Activated T-helper 9 cell treated with anti-CD3 and anti-CD28 coated beads, Interleukin-2, amount 50 U/mL, for 16 hours (primary cell): ENCODE measurements around the gene LRFN2.

Experiments
- DNase-seq: peaks from one replicate; pipeline ENCODE4 v3.0.0-alpha.2; 2020; ENCODE audit warnings: low read depth

LRFN2 gene

DNA sequence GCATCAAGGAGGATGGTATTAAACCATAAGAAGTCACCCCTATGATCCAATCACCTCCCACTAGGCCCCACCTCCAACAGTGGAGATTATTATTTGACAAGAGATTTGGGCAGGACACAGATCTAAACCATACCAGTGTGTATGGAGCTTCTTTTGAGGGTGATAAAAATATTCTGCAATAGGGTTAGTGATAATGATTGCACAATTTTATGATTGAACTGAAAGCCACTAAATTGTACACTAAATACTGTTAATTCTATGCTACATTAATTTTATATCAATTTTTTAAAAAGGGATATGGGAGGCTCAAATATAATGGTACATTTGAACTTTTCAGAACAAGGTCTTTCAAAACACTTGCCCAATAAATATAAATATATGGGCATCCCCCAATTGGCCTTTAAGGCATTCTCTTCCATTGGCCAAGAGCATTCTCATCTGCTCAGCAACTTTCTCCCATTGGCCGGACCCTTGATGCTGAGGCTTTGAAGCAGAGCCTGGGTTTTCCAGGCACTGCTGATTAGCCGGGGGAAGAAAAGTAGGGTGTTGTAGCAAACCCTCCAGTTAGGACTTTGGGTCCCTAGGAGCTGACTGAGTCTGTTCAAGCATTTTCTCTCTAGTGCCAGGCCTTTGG lies 209.9 kb downstream of the LRFN2 start:
- no peak for DNase-seq

DNA sequence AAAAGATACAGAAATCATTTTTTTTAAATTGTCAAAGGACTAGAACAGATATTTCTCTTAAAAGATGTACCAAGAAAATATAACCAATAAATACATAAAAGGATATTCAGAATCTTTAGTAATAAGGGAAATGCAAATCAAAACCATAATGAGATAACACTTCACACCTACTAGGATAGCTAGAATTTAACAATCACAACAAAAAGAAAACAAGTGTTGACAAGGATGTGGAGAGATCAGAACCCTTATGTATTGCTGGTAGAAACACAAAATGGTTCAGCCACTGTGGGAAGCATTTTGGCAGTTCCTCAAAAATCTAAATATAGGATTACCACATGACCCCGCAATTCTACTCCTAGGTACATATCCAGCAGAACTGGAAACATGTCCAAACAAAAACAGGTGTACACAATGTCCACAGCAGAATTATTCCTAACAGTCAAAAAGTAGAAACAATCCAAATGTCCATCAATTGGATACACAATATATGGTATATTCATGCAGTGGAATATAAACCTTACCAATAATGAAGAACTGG lies 211.0 kb downstream of the LRFN2 start:
- no peak for DNase-seq

DNA sequence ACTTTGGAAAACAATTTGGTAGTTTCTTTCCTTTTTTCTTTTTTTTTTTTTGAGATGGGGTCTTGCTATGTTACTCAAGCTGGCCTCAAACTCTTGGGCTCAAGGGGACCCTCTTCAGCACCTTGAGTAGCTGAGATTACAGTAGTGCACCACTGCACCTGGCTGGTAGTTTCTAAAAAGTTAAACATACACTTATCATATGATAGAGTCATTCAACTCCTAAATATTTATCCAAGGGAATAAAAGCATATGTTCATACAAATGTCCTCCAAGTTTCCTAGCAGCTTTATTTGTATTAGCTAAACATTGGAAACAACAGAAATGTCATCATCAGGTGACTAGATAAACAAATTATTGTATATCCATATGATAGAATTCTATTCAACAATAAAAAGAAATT lies 213.9 kb downstream of the LRFN2 start:
- no peak for DNase-seq

DNA sequence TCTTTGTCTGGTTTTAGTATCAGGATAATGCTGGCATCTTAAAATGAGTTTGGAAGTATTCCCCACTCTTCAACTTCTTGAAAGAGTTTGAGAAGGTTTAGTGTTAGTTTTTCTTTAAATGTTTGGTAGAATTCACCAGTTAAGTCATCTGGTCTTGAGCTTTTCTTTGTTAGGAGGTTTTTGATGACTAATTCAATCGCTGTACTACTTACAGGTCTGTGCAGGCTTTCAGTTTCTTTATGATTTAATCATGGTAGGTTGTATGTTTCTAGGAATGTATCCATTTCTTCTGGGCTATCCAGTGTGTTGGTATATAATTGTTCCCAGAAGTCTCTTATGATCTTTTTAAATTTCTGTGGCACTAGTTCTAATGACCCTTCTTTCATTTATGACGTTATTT lies 215.5 kb downstream of the LRFN2 start:
- DNase-seq, result no peak

DNA sequence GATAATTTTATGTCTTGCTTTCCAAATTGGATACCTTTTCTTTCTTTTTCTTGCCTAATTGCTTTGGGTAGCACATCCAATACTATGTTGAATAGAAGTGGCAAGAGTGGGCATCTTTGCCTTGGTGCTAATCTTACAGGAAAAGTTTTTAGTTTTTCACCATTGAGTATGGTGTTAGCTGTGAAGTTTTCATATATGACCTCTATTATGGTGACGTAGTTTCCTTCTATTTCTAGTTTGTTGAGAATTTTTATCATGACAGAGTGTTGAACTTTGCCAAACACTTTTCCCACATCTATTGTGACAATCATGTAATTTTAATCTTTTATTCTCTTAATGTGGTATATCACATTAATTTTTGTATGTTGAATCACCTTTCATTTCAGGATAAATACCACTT lies 216.1 kb downstream of the LRFN2 start:
- no peak for DNase-seq

DNA sequence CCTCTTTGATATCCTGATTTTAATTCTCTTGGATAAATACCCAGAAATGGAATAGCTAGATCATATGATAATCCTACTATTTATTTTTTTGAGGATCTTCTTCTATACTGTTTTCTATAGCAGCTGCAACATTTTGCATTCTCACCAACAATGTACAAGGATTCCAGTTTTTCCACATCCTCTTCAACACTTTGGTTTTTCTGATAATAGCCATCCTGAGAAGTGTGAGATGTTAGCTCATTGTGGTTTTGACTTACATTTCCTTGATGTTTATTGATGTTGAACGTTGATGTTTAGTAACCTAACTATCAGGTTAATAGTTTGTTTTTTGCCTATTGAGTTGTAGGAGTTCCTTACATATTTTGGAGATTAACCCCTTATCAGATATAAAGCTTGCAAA lies 217.3 kb downstream of the LRFN2 start:
- DNase-seq, result no peak

DNA sequence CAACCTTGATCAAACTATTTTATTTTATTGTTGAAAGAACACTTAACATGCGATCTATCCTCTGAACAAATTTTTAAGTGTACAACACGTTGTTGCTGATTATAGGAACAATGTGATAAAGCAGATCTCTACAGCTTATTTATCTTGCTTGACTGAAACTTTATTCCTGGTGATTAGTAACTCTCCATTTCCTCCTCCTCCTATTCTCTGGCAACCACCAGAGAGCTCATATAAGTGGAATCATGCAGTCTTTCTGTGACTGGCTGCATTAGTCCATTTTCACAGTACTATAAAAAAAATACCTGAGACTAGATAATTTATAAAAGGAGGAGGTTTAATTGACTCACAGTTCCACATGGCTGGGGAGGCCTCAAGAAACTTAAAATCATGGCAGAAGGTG lies 218.1 kb downstream of the LRFN2 start:
- DNase-seq, result no peak

DNA sequence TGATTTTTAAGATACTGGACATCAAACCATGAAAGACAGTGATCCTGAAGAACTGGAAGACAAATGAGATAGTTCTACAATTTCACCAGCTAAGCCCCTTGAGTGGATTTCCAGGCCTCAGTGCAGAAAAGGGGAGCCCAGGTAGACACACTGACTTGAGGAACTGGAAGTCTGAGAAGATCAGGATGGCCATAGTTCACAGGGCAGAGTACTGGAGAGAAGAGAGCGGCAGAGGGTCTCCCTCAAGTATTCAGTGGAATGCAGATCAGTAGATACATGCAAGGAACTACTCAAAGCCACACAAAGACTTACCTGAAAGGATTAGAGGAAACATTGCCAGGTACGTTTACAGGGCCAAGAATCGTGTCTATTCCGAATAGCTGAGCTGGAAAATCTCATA lies 224.3 kb downstream of the LRFN2 start:
- DNase-seq, result no peak

DNA sequence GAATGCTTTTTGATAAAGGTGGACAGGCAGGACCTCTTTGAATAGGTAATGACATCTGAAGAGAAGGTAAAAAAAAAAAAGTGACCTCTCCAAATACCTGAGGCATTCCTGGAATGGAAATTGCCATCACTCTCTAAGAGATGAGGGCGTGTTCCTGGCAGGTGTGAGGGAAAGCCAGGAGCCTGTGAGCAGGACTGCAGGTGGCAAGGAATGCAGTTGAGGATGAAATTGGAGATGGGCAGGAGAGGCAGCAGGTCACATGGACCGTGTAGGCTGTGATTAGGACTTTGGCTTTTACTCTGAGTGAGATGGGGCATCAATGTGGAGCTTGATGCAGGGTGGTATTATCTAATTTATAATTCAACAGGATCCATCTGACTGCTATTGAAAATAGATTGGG lies 227.4 kb downstream of the LRFN2 start:
- no peak for DNase-seq

DNA sequence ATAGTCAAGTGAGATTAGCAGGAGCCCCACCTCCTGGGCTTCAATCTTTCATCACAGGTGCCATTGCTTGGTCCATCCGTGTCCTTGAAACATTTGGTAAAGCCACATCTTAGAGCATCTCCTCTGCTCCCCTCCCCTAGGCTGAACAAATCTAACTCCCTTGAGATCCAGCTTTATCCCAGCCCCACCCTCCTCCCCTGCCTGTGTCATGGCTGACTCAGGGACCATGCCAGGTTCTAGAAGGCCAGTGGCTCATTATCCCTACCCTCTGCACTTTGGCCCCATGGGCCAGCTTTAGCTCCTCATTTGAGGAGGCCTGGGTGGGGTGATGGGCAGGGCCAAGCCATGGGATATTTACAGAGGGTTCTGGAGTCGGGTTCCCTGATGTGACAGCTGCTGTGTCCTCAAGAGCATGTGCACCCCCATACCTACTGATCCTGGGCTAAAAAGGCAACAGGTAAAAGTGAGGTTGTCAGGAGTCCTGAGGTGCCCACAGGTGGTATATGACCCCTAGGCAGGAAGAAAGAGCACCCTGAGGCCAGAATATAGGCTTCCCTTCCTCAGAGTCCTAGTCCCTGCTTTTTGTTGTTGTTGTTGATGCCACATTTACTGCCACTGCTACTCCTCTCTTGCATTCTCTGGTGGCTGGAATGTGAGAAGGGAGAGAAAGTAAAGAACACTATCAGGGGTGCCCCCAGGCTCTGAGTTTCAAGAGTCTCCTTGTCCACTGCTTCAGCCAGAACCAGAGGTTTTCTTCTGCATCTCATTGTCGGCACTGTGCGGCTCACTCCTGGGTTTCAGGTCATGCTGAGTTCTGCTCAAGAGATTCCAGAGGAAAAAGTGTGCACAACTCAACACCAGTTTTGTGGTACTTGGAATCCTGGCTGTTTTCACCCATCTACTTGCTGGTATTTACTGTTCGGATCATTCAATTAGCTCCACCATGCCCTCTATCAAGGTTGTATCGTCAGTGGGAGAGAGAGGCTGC lies 228.4 kb downstream of the LRFN2 start:
- DNase-seq, result no peak

DNA sequence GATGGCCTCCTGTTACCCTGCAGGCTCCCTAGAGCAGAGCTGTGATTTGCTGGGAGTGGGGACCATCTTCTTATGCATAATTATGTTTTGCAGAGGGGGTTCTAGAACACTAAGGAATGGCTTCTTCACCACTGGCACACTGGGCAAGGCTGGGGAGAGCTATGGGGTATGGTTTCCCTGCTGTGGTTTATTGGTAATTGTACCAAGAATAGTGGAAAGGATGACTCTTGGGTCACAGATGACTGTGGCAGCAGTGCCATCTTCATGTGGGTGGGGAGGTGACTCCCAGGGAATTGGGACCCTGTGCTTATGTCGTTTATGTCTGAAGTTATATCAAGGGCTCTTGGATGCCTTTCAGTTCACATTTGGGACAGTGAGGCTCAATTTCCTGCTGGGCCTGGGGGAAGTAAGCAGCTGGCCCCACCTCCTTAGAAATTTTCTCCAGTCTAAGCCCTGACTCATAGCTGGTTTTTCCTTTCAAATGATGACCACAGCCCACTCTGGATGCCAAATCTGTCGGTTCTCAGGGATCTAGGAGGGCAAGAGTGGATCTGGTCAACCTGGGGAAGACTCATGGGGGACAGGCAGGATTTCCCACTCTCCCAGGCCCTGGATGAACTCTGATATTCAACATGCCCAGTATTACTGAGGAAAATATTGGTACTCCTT lies 230.8 kb downstream of the LRFN2 start:
- no peak for DNase-seq

DNA sequence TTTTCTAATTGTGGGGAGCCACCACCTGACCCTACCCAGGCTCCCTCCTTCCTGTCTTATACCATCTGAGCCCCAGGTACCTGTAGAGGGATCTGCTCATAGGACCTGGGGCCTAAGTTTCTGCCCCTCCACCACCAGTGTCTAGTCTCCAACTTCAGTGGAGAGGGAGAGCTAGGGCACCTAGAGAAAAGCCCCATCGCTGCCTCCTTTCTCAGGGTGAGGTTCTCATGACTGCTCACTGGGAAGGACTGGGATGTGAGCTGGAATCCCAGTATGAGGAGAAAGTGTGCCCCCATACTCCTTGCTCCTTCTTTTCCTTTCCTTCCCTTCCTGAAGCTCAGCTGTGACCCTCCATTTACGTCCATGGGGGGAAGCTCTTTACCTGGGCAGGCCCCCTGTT lies 231.6 kb downstream of the LRFN2 start:
- DNase-seq, result no peak

DNA sequence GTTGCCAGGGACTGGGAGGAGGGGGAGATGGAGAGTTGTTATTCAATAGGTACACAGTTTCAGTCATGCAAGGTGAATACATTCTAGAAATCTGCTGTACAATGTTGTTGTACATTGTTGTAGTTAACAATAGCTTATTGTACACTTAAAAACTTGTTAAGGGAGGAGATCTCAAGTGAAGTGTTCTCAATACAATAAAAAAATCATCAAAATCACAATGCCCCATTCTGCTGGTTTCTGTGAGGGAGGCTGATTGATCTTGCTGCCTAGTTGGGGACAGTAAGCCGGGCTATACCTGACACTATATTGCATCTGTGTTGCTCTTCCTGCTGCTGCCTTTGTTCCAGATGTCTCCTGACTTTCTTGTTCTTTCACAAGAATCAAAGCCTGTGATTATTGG lies 232.1 kb downstream of the LRFN2 start:
- no peak for DNase-seq

DNA sequence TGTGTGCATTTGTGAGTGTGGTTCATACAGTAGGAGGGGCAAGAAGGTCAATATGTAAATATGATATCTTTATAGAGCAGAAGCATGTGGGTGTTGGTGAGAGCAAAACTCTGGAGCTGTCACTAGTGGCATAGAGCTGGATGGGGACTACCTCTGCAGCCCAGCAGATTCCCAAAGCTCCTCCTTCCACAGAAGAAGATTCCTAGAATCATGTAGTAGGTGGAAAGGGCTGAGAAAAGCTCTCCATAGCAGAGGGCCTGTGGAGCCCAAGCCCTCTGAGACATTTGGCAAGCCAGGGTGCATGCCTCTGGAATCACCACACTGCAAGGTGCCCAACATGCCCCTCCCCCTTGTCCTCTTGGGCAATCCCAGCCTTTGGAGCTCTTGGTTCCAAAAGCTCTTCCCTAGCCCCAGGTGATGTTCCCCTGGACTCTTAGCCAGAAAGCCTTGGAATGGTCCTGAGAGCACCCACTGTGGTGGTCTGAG lies 233.2 kb downstream of the LRFN2 start:
- no peak for DNase-seq

DNA sequence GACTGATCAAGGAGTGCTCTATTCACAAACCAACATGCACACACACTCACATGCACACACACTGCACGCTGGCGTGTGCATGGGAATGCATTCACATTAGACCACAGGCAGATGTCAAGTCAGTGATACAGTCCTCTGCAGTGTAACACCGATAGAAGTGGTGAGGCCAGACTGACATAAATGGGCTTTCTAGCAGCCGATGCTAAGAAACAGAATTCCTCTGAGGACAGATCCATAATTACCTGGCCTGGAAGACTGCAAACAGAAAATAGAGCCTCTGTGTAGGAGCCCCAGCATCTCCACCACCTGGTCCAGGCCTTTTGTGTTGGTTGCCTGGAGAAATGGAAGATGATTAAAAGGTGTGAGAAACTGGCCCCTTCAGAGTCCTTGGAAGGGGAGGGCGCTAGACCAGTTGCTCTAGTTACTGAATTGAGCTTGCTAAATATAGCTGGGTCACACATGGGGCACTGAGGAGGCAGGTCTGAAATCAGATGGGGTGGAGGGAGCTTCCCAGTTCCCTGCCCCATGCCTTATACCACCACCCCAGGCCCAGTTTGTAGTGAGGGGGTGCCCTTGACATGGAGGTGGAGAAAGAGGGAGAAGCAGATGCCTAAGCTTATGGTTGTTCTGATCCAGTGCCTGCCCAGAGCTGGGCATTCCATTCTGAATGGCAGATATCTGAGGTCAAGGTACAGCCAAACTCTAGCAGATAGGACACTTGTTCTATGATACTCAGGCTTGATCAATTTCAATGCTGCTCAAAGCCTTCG lies 233.8 kb downstream of the LRFN2 start:
- no peak for DNase-seq

DNA sequence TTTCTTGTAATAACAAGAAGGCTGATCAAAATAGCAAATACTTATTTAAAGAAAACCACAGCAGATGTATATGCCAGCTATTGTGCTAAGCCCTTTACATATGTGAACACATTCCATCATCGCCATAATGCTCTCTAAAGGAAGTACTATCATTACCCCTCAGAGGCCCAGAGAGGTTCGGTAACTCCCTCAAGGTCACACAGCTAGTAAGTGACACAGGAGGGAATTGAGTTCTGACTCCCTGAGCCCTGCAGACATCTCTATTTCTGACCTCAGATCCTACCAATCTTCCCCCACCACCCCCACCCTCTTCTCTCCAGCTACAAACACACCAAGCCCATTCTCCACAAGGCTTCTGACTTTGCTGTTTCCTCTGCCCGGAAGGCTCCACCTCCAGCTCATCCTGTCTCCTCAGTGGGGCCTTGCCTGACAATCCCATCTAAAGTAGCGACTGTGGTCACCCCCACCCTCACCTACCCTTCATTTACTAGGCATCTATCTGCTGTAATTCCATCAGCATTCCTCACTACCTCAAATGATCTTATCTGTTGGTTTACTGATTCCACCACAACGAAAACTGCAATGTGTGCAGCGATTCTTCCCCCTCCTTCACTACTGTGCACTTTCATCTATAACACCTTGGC lies 234.5 kb downstream of the LRFN2 start:
- no peak for DNase-seq

DNA sequence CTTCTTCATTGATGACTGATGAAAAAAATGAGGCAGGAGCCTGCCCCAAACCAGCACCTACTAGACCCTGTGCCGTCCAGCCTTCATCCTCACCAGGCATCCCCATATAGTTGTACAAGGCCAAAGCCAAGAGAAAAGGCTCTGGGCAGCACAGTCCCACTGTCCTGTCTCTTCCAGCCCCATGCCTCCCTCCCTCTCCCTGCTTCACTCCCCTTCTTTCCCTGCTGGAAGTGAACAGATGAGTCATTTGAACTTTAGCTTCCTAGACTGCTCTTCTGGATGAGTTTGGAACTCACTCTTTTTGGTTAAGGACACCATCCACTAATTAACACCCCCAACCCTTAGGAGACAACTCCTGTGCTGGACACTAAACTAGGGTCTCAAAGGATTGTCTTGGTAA lies 235.2 kb downstream of the LRFN2 start:
- DNase-seq, result no peak

DNA sequence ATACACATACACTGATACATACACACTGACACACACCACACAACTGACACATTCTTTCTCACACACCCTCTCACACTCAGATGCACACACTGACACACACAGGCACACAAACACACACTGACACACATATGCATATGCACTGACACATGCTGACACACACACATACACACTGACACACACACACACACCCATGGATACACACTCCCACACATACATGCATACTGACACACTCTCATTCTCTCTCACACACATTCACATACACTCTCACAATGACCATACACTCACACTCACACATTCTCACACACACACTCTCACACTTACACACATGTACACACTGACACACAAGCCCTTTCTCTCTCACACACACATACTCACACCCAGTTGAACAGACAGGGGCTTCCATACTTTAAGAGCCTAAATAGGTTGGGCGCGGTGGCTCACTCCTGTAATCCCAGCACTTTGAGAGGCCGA lies 236.4 kb downstream of the LRFN2 start:
- DNase-seq, result no peak

DNA sequence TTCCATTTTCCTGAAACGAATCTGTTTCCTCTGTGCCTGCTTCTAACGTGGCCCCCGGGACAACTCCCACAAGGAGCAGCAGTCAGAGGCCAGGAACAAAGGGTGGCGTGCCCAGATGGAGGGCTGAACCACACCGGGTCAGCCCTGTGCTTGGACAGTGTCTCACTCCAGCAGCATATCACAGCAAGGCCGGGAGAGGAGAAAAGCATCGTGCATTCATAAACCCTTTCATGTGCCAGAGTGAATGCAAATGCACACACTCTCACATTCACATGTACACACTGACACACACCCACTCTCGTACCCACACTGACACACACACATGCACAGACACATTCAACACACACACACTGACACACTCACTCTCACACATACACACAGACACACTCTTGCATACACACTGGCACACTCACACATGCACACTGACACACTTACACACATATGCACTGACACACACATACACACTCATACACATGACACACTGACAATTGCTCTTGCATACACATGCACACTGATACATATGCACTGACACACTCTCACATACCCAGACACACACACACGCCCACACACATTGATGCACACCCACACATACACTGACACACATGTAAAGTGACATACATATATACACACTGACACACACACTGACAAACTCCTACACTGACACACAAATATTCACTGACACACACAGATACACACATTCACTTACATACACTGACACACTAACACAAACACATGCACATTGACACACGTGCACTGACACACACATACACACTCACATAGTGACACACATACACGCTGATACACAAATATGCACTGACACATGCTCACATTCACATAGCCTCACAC lies 237.0 kb downstream of the LRFN2 start:
- no peak for DNase-seq
